GM19099 (cell line): ENCODE measurements around the gene SAMD14.

Source experiments
- POLR2A ChIP-seq: IDR thresholded peaks from 3 replicates; pipeline ENCODE4 v1.6.1; 2011; ENCODE audit warnings: low read depth; ENCODE audit not compliant: insufficient read length; ENCODE audit errors: extremely low read depth

Gene SAMD14

GRCh38 chr17:50094243-50094752, 35.7 kb downstream of the SAMD14 start:
- no peak for TF ChIP-seq POLR2A

- no peak for TF ChIP-seq POLR2A
These were observed 36.2 kb downstream of the SAMD14 start for GRCh38 chr17:50093807-50094206.

GRCh38 chr17:50093246-50093645, 36.7 kb downstream of the SAMD14 start:
- no peak for TF ChIP-seq POLR2A

- no peak for TF ChIP-seq POLR2A
These were observed 38.1 kb downstream of the SAMD14 start for GRCh38 chr17:50091918-50092285.

GRCh38 chr17:50090971-50091917, 38.7 kb downstream of the SAMD14 start:
- no peak for TF ChIP-seq POLR2A

GRCh38 chr17:50090071-50090470, 39.9 kb downstream of the SAMD14 start:
- TF ChIP-seq POLR2A, result no peak

- no peak for TF ChIP-seq POLR2A
These were observed 40.8 kb downstream of the SAMD14 start for GRCh38 chr17:50088952-50089825.

GRCh38 chr17:50087912-50088405, 42.0 kb downstream of the SAMD14 start:
- no peak for TF ChIP-seq POLR2A

- TF ChIP-seq POLR2A, result no peak
These were observed 42.6 kb downstream of the SAMD14 start for GRCh38 chr17:50087246-50087911.

GRCh38 chr17:50081757-50082156, 48.2 kb downstream of the SAMD14 start:
- no peak for TF ChIP-seq POLR2A

- TF ChIP-seq POLR2A, result no peak
These were observed 49.1 kb downstream of the SAMD14 start for GRCh38 chr17:50080827-50081226.

- TF ChIP-seq POLR2A, result no peak
These were observed 49.9 kb downstream of the SAMD14 start for GRCh38 chr17:50080096-50080480.

- no peak for TF ChIP-seq POLR2A
These were observed 50.4 kb downstream of the SAMD14 start for GRCh38 chr17:50079334-50080095.

GRCh38 chr17:50078430-50078829, 51.5 kb downstream of the SAMD14 start:
- no peak for TF ChIP-seq POLR2A
